HepG2 (cell line): ENCODE data around the gene SLC36A2. TPM values are rescaled to one million over a fixed set of nuclear protein-coding genes. Genes with fewer than 3 reads are reported as not detected.

ENCODE experiments used
- ATAC-seq: fragments of 200-7000 bp; cut with Tn5 transposase; 3 replicates; pipeline ENCODE4 v1.9.1; 2020; ENCODE audit warnings: mild to moderate bottlenecking, moderate library complexity
- BruUV-seq: library from RNA; stranded (reverse); fragments of 400-500 nt; replicated peaks from 2 replicates; lab custom pipeline; 2021; lab: Mats Ljungman, UMichigan
- CTCF ChIA-PET: fragments of 300-600 bp; formaldehyde crosslinking; extraction: SDS; loops from one replicate; lab custom pipeline; 2021; ENCODE audit warnings: low total read pairs, inconsistent platforms, low intra/inter-chr PET ratio; lab: Yijun Ruan, JAX
- POLR2A ChIA-PET: fragments of 350-600 bp; sonication (Branson Sonifier 250); formaldehyde crosslinking; loops from one replicate; lab custom pipeline; 2020; ENCODE audit warnings: antibody characterized with exemption, inconsistent platforms; lab: Yijun Ruan, JAX
- DNase-seq: peaks from one replicate; pipeline ENCODE4 v3.0.0-alpha.2; 2015; ENCODE audit warnings: low spot score
- FAIRE-seq: peaks from 3 replicates; lab custom pipeline; 2011; peaks lifted over from hg19 to GRCh38; lab: Jason Lieb, UNC
- H2AFZ ChIP-seq: one replicate; pipeline ENCODE4 v1.6.1; 2011; ENCODE audit warnings: low read length, inconsistent platforms
- H3K27ac ChIP-seq: fragments of 300-600 bp; 3 replicates; pipeline ENCODE4 v1.8.0; 2011; ENCODE audit warnings: mixed run types, mild to moderate bottlenecking, mixed read lengths, low read length, inconsistent platforms; ENCODE audit not compliant: insufficient read depth; ENCODE audit errors: extremely low read length
- H3K27me3 ChIP-seq, 2 experiments: fragments of 200-600 bp in 1 of 2; 2 replicates in 1 of 2; 3 replicates in 1 of 2; pipeline versions ENCODE4 v1.6.0 to v1.8.0; 2011; ENCODE audit warnings: low read length in 2 of 2, mild to moderate bottlenecking in 2 of 2, moderate library complexity in 2 of 2, inconsistent platforms in 1 of 2; ENCODE audit not compliant: insufficient read depth in 2 of 2, control insufficient read depth in 1 of 2
- H3K36me3 ChIP-seq, 2 experiments: fragments of 200-600 bp in 1 of 2; replicated peaks in 1 of 2; 2 replicates in 1 of 2; 3 replicates in 1 of 2; pipeline versions ENCODE4 v1.5.1 to v1.8.0; 2011; ENCODE audit warnings: low read length in 2 of 2, inconsistent platforms in 1 of 2; ENCODE audit not compliant: insufficient read depth in 2 of 2, control insufficient read depth in 1 of 2
- H3K4me1 ChIP-seq: 2 replicates; pipeline ENCODE4 v1.5.1; 2012; ENCODE audit warnings: low read length, inconsistent platforms; ENCODE audit not compliant: insufficient read depth
- H3K4me2 ChIP-seq: 2 replicates; pipeline ENCODE4 v1.6.0; 2011; ENCODE audit warnings: low read depth, low read length, inconsistent platforms
- H3K4me3 ChIP-seq, 3 experiments: fragments of 200-600 bp in 1 of 3; sonication (generic), shearing (Covaris generic) in 1 of 3; replicated peaks in 1 of 3; 2 replicates each; pipeline ENCODE4 v1.5.1; 2011 to 2016; ENCODE audit warnings: low read length in 3 of 3, inconsistent platforms in 2 of 3, low read depth in 2 of 3, mild to moderate bottlenecking in 2 of 3, control low read depth in 1 of 3, mixed read lengths in 1 of 3; ENCODE audit not compliant: insufficient read depth in 1 of 3
- H3K79me2 ChIP-seq: one replicate; pipeline ENCODE4 v1.6.1; 2011; ENCODE audit warnings: low read length, inconsistent platforms; ENCODE audit not compliant: insufficient read depth
- H3K9ac ChIP-seq: 2 replicates; pipeline ENCODE4 v1.6.0; 2011; ENCODE audit warnings: mild to moderate bottlenecking, low read depth, low read length, inconsistent platforms; ENCODE audit not compliant: insufficient read depth
- H3K9me3 ChIP-seq: 2 replicates; pipeline ENCODE4 v1.5.1; 2012; ENCODE audit warnings: mild to moderate bottlenecking, low read length
- H4K20me1 ChIP-seq: 2 replicates; pipeline ENCODE4 v1.6.0; 2011; ENCODE audit warnings: inconsistent platforms, mild to moderate bottlenecking, low read length, moderate library complexity; ENCODE audit not compliant: insufficient read depth
- AGO2 ChIP-seq: fragments of 200-400 bp; formaldehyde crosslinking; optimal IDR thresholded peaks from 2 replicates; pipeline ENCODE3; 2017; ENCODE audit warnings: mild to moderate bottlenecking, low read depth, low read length, moderate library complexity
- CERS6 ChIP-seq: sonication (generic); formaldehyde crosslinking; IDR thresholded peaks from 2 replicates; pipeline ENCODE4 v1.5.0; 2020; ENCODE audit warnings: missing genetic modification reagents
- KMT2B ChIP-seq: IDR thresholded peaks from 2 replicates; pipeline ENCODE4 v1.6.1; 2016; ENCODE audit warnings: missing genetic modification reagents, missing compliant biosample characterization
- LBX2 ChIP-seq: sonication (generic); formaldehyde crosslinking; IDR thresholded peaks from 2 replicates; pipeline ENCODE4 v1.5.0; 2020; ENCODE audit warnings: missing genetic modification reagents, mild to moderate bottlenecking, borderline replicate concordance
- MEIS1 ChIP-seq: sonication (generic); formaldehyde crosslinking; IDR thresholded peaks from 2 replicates; pipeline ENCODE4 v1.9.0; 2021; ENCODE audit warnings: mild to moderate bottlenecking, missing genetic modification reagents, moderate library complexity, borderline replicate concordance
- SMARCC2 ChIP-seq: fragments of 450-650 bp; IDR thresholded peaks from 2 replicates; pipeline ENCODE4 v1.6.1; 2017; ENCODE audit warnings: antibody characterized with exemption, mild to moderate bottlenecking
- STAT6 ChIP-seq: sonication (generic); formaldehyde crosslinking; IDR thresholded peaks from 2 replicates; pipeline ENCODE4 v1.4.0; 2020; ENCODE audit warnings: missing genetic modification reagents, mild to moderate bottlenecking, borderline replicate concordance
- ZNF597 ChIP-seq: sonication (generic); formaldehyde crosslinking; IDR thresholded peaks from 2 replicates; pipeline ENCODE4 v1.5.0; 2020; ENCODE audit warnings: missing genetic modification reagents
- WGBS: methylation state at CpG from one replicate; pipeline ENCODE4 v1.1.6; 2017; ENCODE audit warnings: low lambda C conversion rate; 5-methylcytosine and 5-hydroxymethylcytosine counted together
- in situ Hi-C: cut with HindIII; loops from 2 replicates; pipeline ENCODE4 v1.10.0; 2017; ENCODE audit warnings: low pct_unique_long_range_greater_than_20kb; ENCODE audit not compliant: extremely low pct_ligation_motif_present
- intact Hi-C: fragments of 100-400 bp; cut with micrococcal nuclease; formaldehyde crosslinking; loops from one replicate; pipeline ENCODE4 v1.10.0; 2022; ENCODE audit not compliant: unreplicated experiment
- polyA plus RNA-seq, 8 experiments: library from polyadenylated mRNA; depleted of rRNA in 3 of 8; stranded (reverse) in 7 of 8; unstranded in 1 of 8; fragments of >200 nt; fragmentation: Illumina TruSeq in 4 of 8; extraction: Trizol in 4 of 8; gene quantifications; 2 replicates each; pipeline versions ENCODE4 v1.2.1 to v1.2.3, GENCODE V29; 2011 to 2016; ENCODE audit warnings: low read depth in 4 of 8, missing spikeins in 1 of 8, mixed read lengths in 1 of 8; ENCODE audit not compliant: insufficient read depth in 1 of 8
- total RNA-seq, 5 experiments: library from RNA; depleted of rRNA; stranded (reverse); fragments of >200 nt; fragmentation: Illumina TruSeq; extraction: Trizol; gene quantifications; 2 replicates each; pipeline ENCODE4 v1.2.3, GENCODE V29; 2016; ENCODE audit warnings: low read depth in 1 of 5

Gene SLC36A2
- total and polyA plus RNA-seq, 2 of the 13 experiments (the other 11 are each of a cell fraction or from before 2014, with no cell fraction given), result 0.03 TPM; not detected in 1

GRCh38 chr5:151278845-151279244 lies 68.5 kb downstream of the SLC36A2 start:
- H3K9ac ChIP-seq, result no peak overlapping the region
- intact Hi-C loops, result no loop called here
- in situ Hi-C loops, result no loop called here
- H2AFZ ChIP-seq, result no peak overlapping the region
- no peaks in the 10 kb centered on the region for H3K27me3 ChIP-seq
- no peak for DNase-seq
- WGBS, result 18% methylated on average over 5 of the region's 5 CpGs
- TF ChIP-seq CERS6 (CRISPR knock-in tag) (no peak), KMT2B (no peak), ZNF597 (no peak), AGO2 (no peak), STAT6 (no peak), SMARCC2 (no peak), MEIS1 (CRISPR knock-in tag) (no peak), LBX2 (CRISPR knock-in tag) (no peak)
- no peaks in the 10 kb centered on the region for H3K36me3 ChIP-seq
- FAIRE-seq, result no peak
- H3K27ac ChIP-seq, result no peak overlapping the region
- ChIA-PET POLR2A (no interaction called here), CTCF (no interaction called here)
- no peaks in the 10 kb centered on the region for H4K20me1 ChIP-seq
- no peak overlapping the region for H3K4me2 ChIP-seq
- H3K4me1 ChIP-seq, result no peaks in the 10 kb centered on the region
- no TSS peak for BruUV-seq
- H3K4me3 ChIP-seq, result no peak overlapping the region
- no peaks in the 10 kb centered on the region for H3K79me2 ChIP-seq
- ATAC-seq, result no peak
- H3K9me3 ChIP-seq, result no peaks in the 10 kb centered on the region
